Brain microvascular endothelial cell (primary cell): ENCODE data around the gene RBP4.
A peak's percentile ranks its signal among the peaks of the same experiment; 100 is the strongest.

Experiments used
- DNase-seq: peaks from one replicate; pipeline ENCODE4 v3.0.0-alpha.2; 2020
- H3K27ac ChIP-seq: fragments of 250-450 bp; sonication (Bioruptor Pico); 2 replicates; pipeline ENCODE4 v1.5.1; 2020; ENCODE audit warnings: mild to moderate bottlenecking, moderate library complexity
- H3K27me3 ChIP-seq: fragments of 250-450 bp; sonication (Bioruptor Pico); replicated peaks from 2 replicates; pipeline ENCODE4 v1.5.1; 2020; ENCODE audit warnings: mild to moderate bottlenecking
- H3K36me3 ChIP-seq: fragments of 250-450 bp; sonication (Bioruptor Pico); replicated peaks from 2 replicates; pipeline ENCODE4 v1.5.1; 2020; ENCODE audit warnings: mild to moderate bottlenecking
- H3K4me3 ChIP-seq: 2 replicates; pipeline ENCODE4 v1.5.1; 2011; ENCODE audit warnings: low read depth, mild to moderate bottlenecking, control low read depth, low read length, moderate library complexity
- in situ Hi-C: cut with HindIII; loops from 2 replicates; pipeline ENCODE4 v1.10.0; 2017; ENCODE audit warnings: low sequenced_read_pairs, low pct_ligation_motif_present
- TF ChIP-seq, protein P1 (sequence below): IDR thresholded peaks from 2 replicates; pipeline ENCODE4 v1.5.1; 2011; ENCODE audit warnings: low read depth, mild to moderate bottlenecking, moderate library complexity, low read length, control low read depth, inconsistent platforms; ENCODE audit errors: missing control alignments

RBP4 gene

DNA sequence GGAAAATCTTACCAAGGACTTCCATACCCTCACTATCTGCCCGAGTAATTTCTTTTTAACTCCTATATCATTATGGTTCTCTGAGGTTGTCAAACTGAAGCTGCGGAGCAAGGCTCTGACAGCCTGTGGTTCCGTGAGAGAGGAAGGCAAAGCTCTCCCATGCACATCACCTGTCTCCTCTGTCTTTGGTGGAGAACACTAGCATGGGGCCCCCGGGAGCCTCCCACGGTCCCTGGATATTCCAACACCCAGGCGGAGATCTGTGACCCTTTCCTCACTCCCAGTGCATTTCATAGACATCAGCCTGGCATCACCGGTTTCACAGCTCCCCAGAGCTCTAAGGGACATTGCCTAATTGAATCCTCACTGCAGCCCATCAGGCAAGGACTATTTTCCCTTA is 10.4 kb downstream of the RBP4 start:
- DNase-seq: no peak
- Histone ChIP-seq H3K4me3 (no peak overlapping the region), H3K36me3 (no peaks in the 10 kb centered on the region), H3K27me3 (no peaks in the 10 kb centered on the region), H3K27ac (no peak overlapping the region)
- TF ChIP-seq, protein P1, sequence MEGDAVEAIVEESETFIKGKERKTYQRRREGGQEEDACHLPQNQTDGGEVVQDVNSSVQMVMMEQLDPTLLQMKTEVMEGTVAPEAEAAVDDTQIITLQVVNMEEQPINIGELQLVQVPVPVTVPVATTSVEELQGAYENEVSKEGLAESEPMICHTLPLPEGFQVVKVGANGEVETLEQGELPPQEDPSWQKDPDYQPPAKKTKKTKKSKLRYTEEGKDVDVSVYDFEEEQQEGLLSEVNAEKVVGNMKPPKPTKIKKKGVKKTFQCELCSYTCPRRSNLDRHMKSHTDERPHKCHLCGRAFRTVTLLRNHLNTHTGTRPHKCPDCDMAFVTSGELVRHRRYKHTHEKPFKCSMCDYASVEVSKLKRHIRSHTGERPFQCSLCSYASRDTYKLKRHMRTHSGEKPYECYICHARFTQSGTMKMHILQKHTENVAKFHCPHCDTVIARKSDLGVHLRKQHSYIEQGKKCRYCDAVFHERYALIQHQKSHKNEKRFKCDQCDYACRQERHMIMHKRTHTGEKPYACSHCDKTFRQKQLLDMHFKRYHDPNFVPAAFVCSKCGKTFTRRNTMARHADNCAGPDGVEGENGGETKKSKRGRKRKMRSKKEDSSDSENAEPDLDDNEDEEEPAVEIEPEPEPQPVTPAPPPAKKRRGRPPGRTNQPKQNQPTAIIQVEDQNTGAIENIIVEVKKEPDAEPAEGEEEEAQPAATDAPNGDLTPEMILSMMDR: no peak
- in situ Hi-C loops: no loop called here

DNA sequence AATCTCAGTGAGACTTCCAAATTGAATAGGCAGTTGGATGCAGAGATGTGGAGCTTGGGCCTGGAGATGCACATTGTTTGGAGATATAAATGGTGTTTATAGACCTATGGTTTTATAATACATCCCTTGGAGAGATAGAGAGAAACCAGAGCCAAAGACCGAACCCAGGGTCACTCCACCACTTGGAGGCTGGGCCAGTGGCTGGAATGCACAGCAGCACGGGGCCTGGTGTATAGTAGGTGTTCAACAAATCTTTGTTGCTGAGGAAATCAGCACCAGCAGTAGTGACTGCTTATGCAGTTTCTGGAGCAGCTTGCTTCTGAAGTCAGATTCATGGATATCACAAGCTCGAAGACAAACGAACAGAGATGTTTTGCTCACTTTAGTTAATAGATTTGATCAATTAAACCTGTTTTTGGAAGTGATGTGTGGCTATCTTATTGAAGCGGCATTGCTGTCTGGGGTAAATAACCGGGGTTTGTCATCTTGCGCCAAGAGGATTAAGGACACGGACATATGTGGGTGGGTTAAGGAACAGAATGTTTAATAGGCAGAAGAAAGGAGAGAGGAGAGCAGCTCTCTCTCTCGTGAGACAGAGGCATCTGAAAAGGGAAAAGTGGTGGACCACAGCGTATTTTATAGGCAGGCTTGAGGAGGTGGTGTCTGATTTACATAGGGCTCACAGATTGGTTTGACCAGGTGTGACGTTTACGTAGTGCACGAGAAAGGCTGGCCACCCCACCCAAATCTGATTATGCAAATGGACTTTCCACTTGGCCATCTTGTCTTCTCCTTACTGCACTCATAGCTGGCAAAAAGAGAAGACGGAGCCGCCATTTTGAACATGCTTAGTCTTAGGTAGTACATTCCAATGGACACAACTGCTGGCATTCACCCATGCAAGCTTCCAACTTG is 11.1 kb downstream of the RBP4 start:
- DNase-seq: no peak
- no peaks in the 10 kb centered on the region for H3K27me3 ChIP-seq
- no peak overlapping the region for H3K4me3 ChIP-seq
- TF ChIP-seq, protein P1: no peak
- H3K36me3 ChIP-seq: no peaks in the 10 kb centered on the region
- in situ Hi-C loops: no loop called here
- no peak overlapping the region for H3K27ac ChIP-seq

DNA sequence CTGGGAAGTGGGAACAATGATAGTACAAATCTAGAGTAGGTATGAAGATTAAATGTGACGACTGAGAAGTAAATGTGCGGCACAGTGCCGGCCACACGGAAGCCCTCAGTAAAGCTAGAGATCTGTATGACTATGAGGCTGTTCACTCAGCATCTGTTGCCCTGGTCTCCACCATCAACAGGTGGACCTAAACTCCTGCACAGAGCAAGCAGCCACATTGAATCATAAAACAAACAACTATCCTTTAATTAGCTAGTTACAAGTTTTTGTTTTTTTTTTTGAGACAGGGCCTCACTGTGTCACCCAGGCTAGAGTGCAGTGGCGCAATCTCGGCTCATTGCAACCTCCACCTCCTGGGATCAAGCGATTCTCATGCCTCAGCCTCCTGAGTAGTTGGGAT is 16.6 kb downstream of the RBP4 start:
- TF ChIP-seq, protein P1: no peak
- Histone ChIP-seq H3K27me3 (no peaks in the 10 kb centered on the region), H3K27ac (no peak overlapping the region), H3K4me3 (no peak overlapping the region), H3K36me3 (no peaks in the 10 kb centered on the region)
- in situ Hi-C loops: no loop called here
- DNase-seq: no peak

DNA sequence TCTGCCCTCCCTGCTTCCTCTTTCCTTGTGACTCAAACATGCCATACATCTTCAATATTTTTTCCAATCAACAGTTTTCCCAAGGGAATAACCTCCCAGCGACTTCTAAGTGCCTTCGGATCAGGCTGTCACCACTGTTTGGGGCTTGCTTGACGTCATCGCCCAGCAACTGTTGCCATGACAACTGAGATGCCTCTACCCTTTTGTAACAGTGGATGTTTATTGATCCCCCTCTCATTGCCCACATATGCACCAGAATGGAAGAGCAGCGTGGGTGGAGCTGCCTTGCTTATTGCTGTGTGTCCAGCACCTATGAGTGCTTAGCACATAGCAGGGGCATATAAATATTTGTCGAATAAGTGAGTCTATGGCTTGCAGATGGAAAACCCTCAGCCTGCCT is 20.2 kb downstream of the RBP4 start:
- H3K36me3 ChIP-seq: no peaks in the 10 kb centered on the region
- no peak overlapping the region for H3K4me3 ChIP-seq
- TF ChIP-seq, protein P1: no peak
- H3K27me3 ChIP-seq: no peaks in the 10 kb centered on the region
- in situ Hi-C loops: no loop called here
- no peak overlapping the region for H3K27ac ChIP-seq
- DNase-seq: peak; percentile 55

DNA sequence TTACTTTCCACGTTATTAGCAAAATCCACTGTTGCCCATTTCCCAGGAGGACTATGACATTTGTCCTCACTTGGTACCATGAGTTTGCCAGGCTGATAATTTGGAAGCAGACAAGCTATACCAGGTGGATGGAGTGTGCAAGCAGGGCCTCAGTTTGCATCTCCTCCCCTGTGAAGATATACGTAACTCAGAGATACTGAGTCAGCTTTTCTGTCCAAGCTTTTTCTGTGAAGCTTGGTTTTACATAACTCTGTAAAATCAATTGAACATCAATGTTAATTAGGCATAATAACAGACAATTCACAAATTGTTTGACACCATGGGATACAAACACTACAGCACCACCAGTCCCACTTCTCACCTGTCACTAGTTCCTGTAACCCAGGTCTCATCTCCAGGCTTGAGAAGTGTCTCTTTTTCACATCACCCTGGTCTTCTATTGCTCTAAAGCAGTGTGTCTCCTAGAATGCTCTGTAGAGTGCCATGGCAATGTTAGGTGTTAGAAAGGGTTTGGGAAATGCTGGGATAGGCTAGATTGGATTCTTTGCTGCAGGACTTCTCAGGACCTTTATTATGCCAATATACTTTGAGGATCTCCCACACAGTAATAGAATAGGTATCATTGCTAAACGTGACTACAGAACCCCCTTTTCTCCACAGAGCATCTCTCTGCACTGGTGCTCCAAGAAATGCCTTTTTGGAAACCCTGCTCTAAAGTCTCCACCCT is 20.9 kb downstream of the RBP4 start:
- Histone ChIP-seq H3K4me3 (no peak overlapping the region), H3K27me3 (no peaks in the 10 kb centered on the region), H3K27ac (no peak overlapping the region), H3K36me3 (no peaks in the 10 kb centered on the region)
- TF ChIP-seq, protein P1: no peak
- in situ Hi-C loops: no loop called here
- DNase-seq: no peak
